Measurements from ENCODE around the gene MTF2.
"Not testable (repeated sequence)": the region's sequence is repeated elsewhere in the genome, so short reads cannot be mapped to it uniquely, and the experiment has no call there.

MTF2 gene

GRCh38 chr1:93165895-93166294 lies 86.8 kb downstream of the MTF2 start:
- H3K4me3 ChIP-seq (ENCODE audit: extremely low read depth, insufficient read depth, low read length, poor library complexity, severe bottlenecking); H3K36me3 ChIP-seq (ENCODE audit: control insufficient read depth, insufficient read depth, low read length); H3K27ac ChIP-seq (ENCODE audit: low read depth, low read length, severe bottlenecking); H3K9me3 ChIP-seq (ENCODE audit: control insufficient read depth, low read length); H3K4me1 ChIP-seq (ENCODE audit: control insufficient read depth, insufficient read depth, low read length, poor library complexity, severe bottlenecking): not testable (repeated sequence)
- 89 to 100% methylated on average over 1 of the region's 1 CpG for WGBS, 2 experiments (ENCODE audit: insufficient coverage in 2 of 2)

- no peak overlapping the region for H3K4me3 ChIP-seq (ENCODE audit: extremely low read depth, insufficient read depth, low read length, poor library complexity, severe bottlenecking)
- H3K36me3 ChIP-seq (ENCODE audit: control insufficient read depth, insufficient read depth, low read length), result peaks cover 8% of the 10 kb centered on the region
- no peaks in the 10 kb centered on the region for H3K4me1 ChIP-seq (ENCODE audit: control insufficient read depth, insufficient read depth, low read length, poor library complexity, severe bottlenecking)
- no peaks in the 10 kb centered on the region for H3K9me3 ChIP-seq (ENCODE audit: control insufficient read depth, low read length)
- no peak overlapping the region for H3K27ac ChIP-seq (ENCODE audit: low read depth, low read length, severe bottlenecking)
Observed at GRCh38 chr1:93167006-93167405, 87.9 kb downstream of the MTF2 start.

- H3K27ac ChIP-seq (ENCODE audit: low read depth, low read length, severe bottlenecking); H3K4me3 ChIP-seq (ENCODE audit: extremely low read depth, insufficient read depth, low read length, poor library complexity, severe bottlenecking); H3K4me1 ChIP-seq (ENCODE audit: control insufficient read depth, insufficient read depth, low read length, poor library complexity, severe bottlenecking); H3K9me3 ChIP-seq (ENCODE audit: control insufficient read depth, low read length): not testable (repeated sequence)
- peaks cover 15% of the 10 kb centered on the region for H3K36me3 ChIP-seq (ENCODE audit: control insufficient read depth, insufficient read depth, low read length)
- WGBS, 2 experiments (ENCODE audit: insufficient coverage in 2 of 2), result 96 to 97% methylated on average over 18 to 32 of the region's 36 CpGs
Observed at GRCh38 chr1:93170141-93170678, 91.1 kb downstream of the MTF2 start.

GRCh38 chr1:93171549-93172034 lies 92.5 kb downstream of the MTF2 start:
- Histone ChIP-seq H3K27ac (ENCODE audit: low read depth, low read length, severe bottlenecking) (no peak overlapping the region), H3K4me1 (ENCODE audit: control insufficient read depth, insufficient read depth, low read length, poor library complexity, severe bottlenecking) (no peaks in the 10 kb centered on the region), H3K4me3 (ENCODE audit: extremely low read depth, insufficient read depth, low read length, poor library complexity, severe bottlenecking) (no peak overlapping the region), H3K36me3 (ENCODE audit: control insufficient read depth, insufficient read depth, low read length) (peaks cover 24% of the 10 kb centered on the region), H3K9me3 (ENCODE audit: control insufficient read depth, low read length) (no peaks in the 10 kb centered on the region)
- WGBS, 2 experiments (ENCODE audit: insufficient coverage in 2 of 2), result 80 to 100% methylated on average over 1 of the region's 1 CpG

- 67% methylated on average over 1 of the region's 1 CpG; no CpG with 5 or more reads in 1 of the 2 experiments for WGBS, 2 experiments (ENCODE audit: insufficient coverage in 2 of 2)
- H3K27ac ChIP-seq (ENCODE audit: low read depth, low read length, severe bottlenecking), result peak overlapping the region; percentile 50
- no peaks in the 10 kb centered on the region for H3K4me1 ChIP-seq (ENCODE audit: control insufficient read depth, insufficient read depth, low read length, poor library complexity, severe bottlenecking)
- H3K36me3 ChIP-seq (ENCODE audit: control insufficient read depth, insufficient read depth, low read length), result peaks cover 23% of the 10 kb centered on the region
- no peak overlapping the region for H3K4me3 ChIP-seq (ENCODE audit: extremely low read depth, insufficient read depth, low read length, poor library complexity, severe bottlenecking)
- no peaks in the 10 kb centered on the region for H3K9me3 ChIP-seq (ENCODE audit: control insufficient read depth, low read length)
Observed at GRCh38 chr1:93172778-93173177, 93.7 kb downstream of the MTF2 start.

- not testable (repeated sequence) for H3K27ac ChIP-seq (ENCODE audit: low read depth, low read length, severe bottlenecking)
Observed at GRCh38 chr1:93174638-93175037, 95.6 kb downstream of the MTF2 start.

GRCh38 chr1:93177991-93178390 lies 98.9 kb downstream of the MTF2 start:
- WGBS, 2 experiments (ENCODE audit: insufficient coverage in 2 of 2), result 58 to 84% methylated on average over 4 of the region's 4 CpGs
- peak overlapping the region; percentile 79 for H3K4me3 ChIP-seq (ENCODE audit: extremely low read depth, insufficient read depth, low read length, poor library complexity, severe bottlenecking)
- no peaks in the 10 kb centered on the region for H3K9me3 ChIP-seq (ENCODE audit: control insufficient read depth, low read length)
- H3K4me1 ChIP-seq (ENCODE audit: control insufficient read depth, insufficient read depth, low read length, poor library complexity, severe bottlenecking), result no peaks in the 10 kb centered on the region
- H3K27ac ChIP-seq (ENCODE audit: low read depth, low read length, severe bottlenecking), result no peak overlapping the region
- peaks cover 19% of the 10 kb centered on the region for H3K36me3 ChIP-seq (ENCODE audit: control insufficient read depth, insufficient read depth, low read length)

More at GRCh38 chr1:93174638-93175037, 95.6 kb downstream of the MTF2 start:
- H3K4me3 ChIP-seq (ENCODE audit: extremely low read depth, insufficient read depth, low read length, poor library complexity, severe bottlenecking); H3K9me3 ChIP-seq (ENCODE audit: control insufficient read depth, low read length); H3K4me1 ChIP-seq (ENCODE audit: control insufficient read depth, insufficient read depth, low read length, poor library complexity, severe bottlenecking): not testable (repeated sequence)
- peaks cover 23% of the 10 kb centered on the region for H3K36me3 ChIP-seq (ENCODE audit: control insufficient read depth, insufficient read depth, low read length)
- WGBS, 2 experiments (ENCODE audit: insufficient coverage in 2 of 2), result no CpG with 5 or more reads among the region's 3 CpGs

GRCh38 chr1:93178418-93178817 lies 99.3 kb downstream of the MTF2 start:
- no peaks in the 10 kb centered on the region for H3K4me1 ChIP-seq (ENCODE audit: control insufficient read depth, insufficient read depth, low read length, poor library complexity, severe bottlenecking)
- no CpG with 5 or more reads among the region's 5 CpGs for WGBS, 2 experiments (ENCODE audit: insufficient coverage in 2 of 2)
- H3K27ac ChIP-seq (ENCODE audit: low read depth, low read length, severe bottlenecking), result no peak overlapping the region
- peak overlapping the region; percentile 79 for H3K4me3 ChIP-seq (ENCODE audit: extremely low read depth, insufficient read depth, low read length, poor library complexity, severe bottlenecking)
- H3K36me3 ChIP-seq (ENCODE audit: control insufficient read depth, insufficient read depth, low read length), result peaks cover 19% of the 10 kb centered on the region
- H3K9me3 ChIP-seq (ENCODE audit: control insufficient read depth, low read length), result no peaks in the 10 kb centered on the region

- peak within 1 kb of the TSS; percentile 79 for H3K4me3 ChIP-seq (ENCODE audit: extremely low read depth, insufficient read depth, low read length, poor library complexity, severe bottlenecking)
- 0% methylated on average over 53 to 57 of the region's 78 CpGs for WGBS, 2 experiments (ENCODE audit: insufficient coverage in 2 of 2)
- H3K36me3 ChIP-seq (ENCODE audit: control insufficient read depth, insufficient read depth, low read length), result peaks cover 12% of the 10 kb centered on the region
- no peaks in the 10 kb centered on the region for H3K9me3 ChIP-seq (ENCODE audit: control insufficient read depth, low read length)
- no peaks in the 10 kb centered on the region for H3K4me1 ChIP-seq (ENCODE audit: control insufficient read depth, insufficient read depth, low read length, poor library complexity, severe bottlenecking)
- peak within 1 kb of the TSS; percentile 92 for H3K27ac ChIP-seq (ENCODE audit: low read depth, low read length, severe bottlenecking)
Observed at GRCh38 chr1:93179886-93180722, 101.0 kb downstream of the MTF2 start, which contains the start of gene TMED5. TSS of gene TMED5 (minus strand) at chr1:93180413. CDS start at chr1:93180242, 171 bp downstream.

- 0 to 6% methylated on average over 27 to 29 of the region's 43 CpGs for WGBS, 2 experiments (ENCODE audit: insufficient coverage in 2 of 2)
Observed at GRCh38 chr1:93180723-93181613, 101.9 kb downstream of the MTF2 start, which contains the start of gene CCDC18. TSS of gene CCDC18 (plus strand) at chr1:93180724. CDS start at chr1:93183362, 2,638 bp downstream.

More at GRCh38 chr1:93180723-93181613, 101.9 kb downstream of the MTF2 start, which contains the start of gene CCDC18:
- Histone ChIP-seq H3K27ac (ENCODE audit: low read depth, low read length, severe bottlenecking) (peak within 1 kb of the TSS; percentile 92), H3K4me1 (ENCODE audit: control insufficient read depth, insufficient read depth, low read length, poor library complexity, severe bottlenecking) (no peaks in the 10 kb centered on the region), H3K9me3 (ENCODE audit: control insufficient read depth, low read length) (no peaks in the 10 kb centered on the region), H3K36me3 (ENCODE audit: control insufficient read depth, insufficient read depth, low read length) (peaks cover 10% of the 10 kb centered on the region), H3K4me3 (ENCODE audit: extremely low read depth, insufficient read depth, low read length, poor library complexity, severe bottlenecking) (peak within 1 kb of the TSS; percentile 79)

Data from mesodermal cell (in vitro differentiated cells).